HL-60/S4 treated with phorbol 12-myristate 13-acetate at 8.2 ng/mL for 4 days and 3 days (cell line): ENCODE data around the gene LRRN2.

ENCODE experiments used
- in situ Hi-C: fragments of 300-500 bp; cut with MboI; formaldehyde crosslinking; loops from 2 replicates; pipeline ENCODE4 v1.15.0; 2022; ENCODE audit warnings: low sequenced_read_pairs

LRRN2 gene

DNA sequence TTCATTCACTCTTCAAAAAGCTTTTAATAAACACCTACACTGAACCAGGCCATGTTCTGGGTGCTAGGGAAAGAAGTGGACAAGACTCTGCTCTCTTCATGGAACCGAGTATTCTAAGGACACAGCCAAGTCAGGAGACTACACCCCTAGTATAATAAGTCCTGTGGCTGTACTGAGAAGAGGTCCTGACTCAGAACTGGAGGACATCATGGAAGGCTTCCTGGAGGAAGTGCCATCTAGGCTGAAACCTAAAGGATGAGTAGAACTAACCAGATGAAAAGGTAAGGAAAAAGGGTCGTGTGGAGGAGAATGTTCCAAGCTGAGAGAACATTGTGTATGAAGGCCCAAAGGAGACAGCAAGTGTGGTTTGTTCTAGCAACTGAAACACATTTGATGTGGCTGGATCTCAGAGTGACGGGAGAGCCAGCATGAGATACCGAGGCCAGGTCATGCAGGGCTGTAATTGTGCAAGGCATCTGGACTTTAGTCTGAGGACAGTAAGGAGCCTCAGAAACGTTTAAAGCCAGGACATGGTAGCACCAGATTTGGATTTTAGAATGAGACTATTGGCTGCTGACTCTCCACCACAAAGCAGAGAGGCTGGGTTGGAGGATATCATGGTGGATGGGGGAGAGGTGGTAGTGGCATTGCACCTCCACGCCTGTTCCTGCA, 82.5 kb downstream of the LRRN2 start:
- in situ Hi-C loops = no loop called here

DNA sequence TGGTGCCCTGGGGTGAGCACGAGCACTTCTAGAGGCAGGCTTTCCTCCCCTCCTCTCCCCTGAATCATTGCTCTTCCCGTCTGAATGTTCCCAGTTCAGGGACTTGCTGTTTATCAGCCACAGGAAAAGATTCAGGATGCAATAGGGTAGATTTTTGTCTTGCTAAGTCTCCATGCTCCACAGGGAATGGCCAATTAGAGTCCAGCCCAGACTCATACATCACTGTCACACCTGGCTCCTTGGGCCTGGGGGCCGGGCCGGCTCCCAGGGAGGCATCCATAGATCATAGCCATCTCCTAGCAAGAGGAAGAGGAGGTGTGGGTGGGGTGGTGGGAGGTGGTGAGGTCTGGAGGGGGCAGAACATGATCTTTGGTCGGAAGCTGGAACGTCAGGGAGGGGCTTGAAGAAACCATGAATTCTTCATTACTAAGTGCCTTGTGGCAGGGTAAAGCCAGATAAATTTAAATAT, 83.4 kb downstream of the LRRN2 start:
- in situ Hi-C loops = no loop called here

DNA sequence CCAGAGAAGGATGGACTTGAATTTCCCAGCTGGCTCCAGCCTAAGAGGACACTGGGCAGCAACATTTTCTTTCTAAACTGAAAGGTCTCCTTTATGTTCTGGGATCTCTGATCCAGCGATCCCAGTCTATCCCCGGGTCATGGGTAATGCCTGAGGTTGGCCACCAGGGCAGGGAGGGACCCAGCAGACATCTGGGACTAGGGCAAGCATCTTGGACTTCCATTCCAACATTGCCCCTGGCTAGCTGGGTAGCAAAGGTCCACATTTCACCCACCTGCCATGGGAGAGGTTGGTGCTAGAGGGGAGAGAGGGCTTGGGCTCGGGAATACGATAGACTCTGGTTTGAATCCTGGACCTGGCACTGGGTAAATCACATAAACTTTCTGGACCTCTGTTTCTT, 84.6 kb downstream of the LRRN2 start:
- in situ Hi-C loops = no loop called here

GRCh38 chr1:204600203-204600602, 85.3 kb downstream of the LRRN2 start:
- in situ Hi-C loops = no loop called here

GRCh38 chr1:204599596-204599995, 85.9 kb downstream of the LRRN2 start:
- in situ Hi-C loops = no loop called here

- in situ Hi-C loops = no loop called here
These were observed 86.4 kb downstream of the LRRN2 start for GRCh38 chr1:204599098-204599497.

- in situ Hi-C loops = no loop called here
These were observed 87.1 kb downstream of the LRRN2 start for GRCh38 chr1:204598319-204598969.

- in situ Hi-C loops = no loop called here
These were observed 93.1 kb downstream of the LRRN2 start for GRCh38 chr1:204592246-204592948.

GRCh38 chr1:204591473-204592090, 94.0 kb downstream of the LRRN2 start:
- in situ Hi-C loops = no loop called here

GRCh38 chr1:204589409-204590038, 96.0 kb downstream of the LRRN2 start:
- in situ Hi-C loops = no loop called here

GRCh38 chr1:204588826-204589225, 96.7 kb downstream of the LRRN2 start:
- in situ Hi-C loops = no loop called here

DNA sequence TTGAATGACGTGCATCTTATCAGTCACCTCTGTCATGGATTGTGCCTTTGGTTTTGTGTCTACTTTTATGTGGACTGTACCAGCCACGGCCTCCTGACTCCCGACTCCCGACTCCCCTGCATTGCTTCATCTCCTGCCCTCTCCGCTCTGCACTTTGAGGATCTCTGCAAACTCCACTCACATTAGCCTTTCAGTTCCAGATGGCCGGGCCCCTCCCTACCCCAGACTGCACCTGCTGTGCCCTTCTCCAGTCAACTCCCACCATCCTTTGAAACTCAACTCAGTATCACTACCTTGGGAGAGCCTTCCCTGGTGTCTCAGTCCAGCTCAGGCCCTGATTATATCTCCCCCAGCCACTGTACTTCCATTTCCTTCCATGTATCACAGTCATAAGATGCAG, 97.9 kb downstream of the LRRN2 start:
- in situ Hi-C loops = no loop called here

GRCh38 chr1:204584699-204585372, 100.7 kb downstream of the LRRN2 start:
- in situ Hi-C loops = no loop called here

DNA sequence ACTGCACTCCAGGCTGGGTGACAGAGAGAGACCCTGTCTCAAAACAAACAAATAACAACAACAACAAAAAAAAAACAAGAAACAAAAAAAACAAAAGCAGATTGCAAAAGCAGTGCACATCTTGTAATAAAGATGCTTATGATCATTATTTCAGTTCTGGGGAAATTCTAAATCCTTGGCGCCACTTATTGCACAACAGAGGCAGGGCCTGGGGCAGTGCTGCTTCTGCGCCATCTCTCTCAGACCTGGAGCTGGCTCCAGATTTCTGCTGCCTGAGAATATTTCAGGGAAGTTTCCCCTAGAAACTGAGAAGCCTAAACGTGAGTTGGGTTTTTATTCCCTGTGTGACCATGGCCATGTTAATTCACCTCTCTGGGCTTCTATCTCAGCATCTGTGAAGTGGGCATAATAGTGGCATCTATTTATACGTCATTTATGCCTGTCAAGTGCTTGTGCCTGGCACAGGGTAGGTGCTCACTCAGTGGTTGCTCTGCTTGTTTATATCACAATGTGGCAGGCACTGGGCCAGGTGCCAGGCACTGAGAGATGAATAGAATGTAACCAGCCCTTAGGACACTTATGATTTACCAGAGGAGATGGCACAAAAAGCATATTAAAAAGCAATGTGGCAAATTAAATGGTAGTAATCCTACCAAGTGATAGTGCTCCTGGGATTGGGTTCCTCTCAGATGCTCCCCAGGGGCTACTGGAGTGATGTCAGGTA, 101.5 kb downstream of the LRRN2 start:
- in situ Hi-C loops = no loop called here

- in situ Hi-C loops = no loop called here
These were observed 103.8 kb downstream of the LRRN2 start for GRCh38 chr1:204581759-204582158.

DNA sequence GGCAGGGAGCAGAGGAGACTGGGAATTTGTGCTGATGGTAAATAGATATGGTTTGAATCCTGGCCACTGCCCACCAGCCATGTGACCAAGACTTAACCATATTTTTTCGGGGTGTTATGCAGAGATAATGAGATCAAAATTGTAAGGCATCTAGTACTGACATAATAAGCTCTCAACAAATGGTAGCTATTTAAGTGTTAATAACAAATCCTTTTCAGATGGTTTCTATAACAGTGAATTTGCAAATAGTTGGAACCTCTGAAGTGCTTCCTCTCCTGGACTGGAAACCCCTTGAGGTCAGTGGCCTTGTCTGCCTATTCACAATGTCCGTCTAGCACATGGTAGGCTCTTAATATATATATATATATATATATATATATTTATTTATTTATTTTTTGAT, 104.7 kb downstream of the LRRN2 start:
- in situ Hi-C loops = no loop called here

GRCh38 chr1:204579681-204580080, 105.9 kb downstream of the LRRN2 start:
- in situ Hi-C loops = no loop called here

DNA sequence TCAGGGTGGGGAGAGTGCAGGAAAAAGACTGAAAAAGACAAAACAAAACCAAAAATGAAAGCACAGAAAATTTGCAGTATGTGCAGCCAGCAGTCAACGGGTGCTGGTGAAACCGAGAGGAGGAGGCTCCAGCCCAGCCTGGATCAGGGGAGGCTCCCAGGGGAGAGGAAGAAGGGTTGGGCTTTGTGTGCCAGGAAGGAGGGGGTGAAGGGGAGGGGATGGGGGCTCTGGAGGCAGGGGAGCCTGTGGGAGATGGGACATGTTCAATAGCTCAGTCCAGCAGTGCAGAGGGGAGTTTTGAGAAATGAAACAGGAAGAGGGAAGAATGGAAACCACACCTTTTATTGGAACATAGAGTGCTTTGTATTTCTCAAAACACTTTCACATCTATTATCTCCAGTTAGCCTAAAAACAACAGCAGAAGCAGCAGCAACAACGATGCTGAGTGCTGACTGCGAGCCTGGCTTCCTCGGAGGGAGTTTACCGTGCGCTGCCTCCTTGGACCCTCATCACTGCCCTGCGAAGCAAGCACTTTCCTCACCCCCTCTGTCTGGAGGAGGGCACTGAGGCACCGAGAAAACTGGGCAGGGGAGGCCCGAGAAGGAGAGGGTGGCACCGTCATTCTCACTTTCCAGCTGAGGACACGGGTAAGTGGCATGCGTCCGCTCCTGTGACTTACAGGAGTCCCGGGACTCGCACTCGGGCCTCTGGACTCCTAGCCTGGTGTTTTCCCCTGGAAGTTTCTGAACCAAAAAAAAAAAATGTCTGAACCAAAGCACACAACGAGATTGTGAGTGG, 106.5 kb downstream of the LRRN2 start:
- in situ Hi-C loops = no loop called here

GRCh38 chr1:204577794-204578478, 107.6 kb downstream of the LRRN2 start:
- in situ Hi-C loops = no loop called here
